ENCODE measurements around the gene SOX30.

Gene SOX30

DNA sequence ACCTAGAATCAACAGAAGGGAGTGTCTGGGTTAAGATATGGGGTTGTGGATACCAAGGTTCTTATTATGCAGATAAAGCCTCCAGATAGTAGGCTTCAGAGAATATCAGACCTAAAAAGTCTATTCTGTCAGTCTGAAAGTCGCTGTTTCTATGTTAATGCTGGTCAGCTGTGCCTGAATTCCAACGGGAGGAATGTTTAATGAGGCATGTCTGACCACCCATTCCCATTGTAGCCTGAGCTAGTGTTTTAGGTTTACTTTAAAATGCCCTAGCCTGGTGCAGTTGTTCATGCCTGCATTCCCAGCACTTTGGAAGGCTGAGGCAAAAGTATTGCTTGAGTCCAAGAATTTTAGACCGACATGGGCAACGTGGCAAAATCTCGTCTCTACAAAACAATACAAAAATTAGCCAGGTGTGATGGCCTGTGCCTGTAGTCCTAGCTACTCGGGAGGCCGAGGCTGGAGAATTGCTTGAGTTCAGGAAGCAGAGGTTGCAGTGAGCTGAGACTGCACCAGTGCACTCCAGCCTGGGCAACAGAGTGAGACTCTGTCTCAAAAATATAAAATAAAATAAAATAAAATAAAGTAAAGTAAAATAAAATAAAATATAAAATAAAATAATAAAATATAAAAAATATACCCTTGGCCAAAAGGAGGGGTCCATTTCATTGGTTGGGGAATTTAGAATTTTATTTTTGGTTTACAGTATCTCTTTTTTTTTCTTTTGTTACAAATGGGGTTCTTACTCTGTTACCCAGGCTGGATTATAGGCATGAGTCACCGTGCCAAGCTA is 7.8 kb upstream of the SOX30 start:
- DNase-seq = no peak
- Histone ChIP-seq H3K9me3 (no peaks in the 10 kb centered on the region), H3K36me3 (no peaks in the 10 kb centered on the region), H3K4me1 (no peaks in the 10 kb centered on the region), H3K4me3 (ENCODE audit: low read depth, low read length) (no peak overlapping the region), H3K27me3 (no peaks in the 10 kb centered on the region)
- TF ChIP-seq, protein P1, sequence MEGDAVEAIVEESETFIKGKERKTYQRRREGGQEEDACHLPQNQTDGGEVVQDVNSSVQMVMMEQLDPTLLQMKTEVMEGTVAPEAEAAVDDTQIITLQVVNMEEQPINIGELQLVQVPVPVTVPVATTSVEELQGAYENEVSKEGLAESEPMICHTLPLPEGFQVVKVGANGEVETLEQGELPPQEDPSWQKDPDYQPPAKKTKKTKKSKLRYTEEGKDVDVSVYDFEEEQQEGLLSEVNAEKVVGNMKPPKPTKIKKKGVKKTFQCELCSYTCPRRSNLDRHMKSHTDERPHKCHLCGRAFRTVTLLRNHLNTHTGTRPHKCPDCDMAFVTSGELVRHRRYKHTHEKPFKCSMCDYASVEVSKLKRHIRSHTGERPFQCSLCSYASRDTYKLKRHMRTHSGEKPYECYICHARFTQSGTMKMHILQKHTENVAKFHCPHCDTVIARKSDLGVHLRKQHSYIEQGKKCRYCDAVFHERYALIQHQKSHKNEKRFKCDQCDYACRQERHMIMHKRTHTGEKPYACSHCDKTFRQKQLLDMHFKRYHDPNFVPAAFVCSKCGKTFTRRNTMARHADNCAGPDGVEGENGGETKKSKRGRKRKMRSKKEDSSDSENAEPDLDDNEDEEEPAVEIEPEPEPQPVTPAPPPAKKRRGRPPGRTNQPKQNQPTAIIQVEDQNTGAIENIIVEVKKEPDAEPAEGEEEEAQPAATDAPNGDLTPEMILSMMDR (IDR thresholded peaks at IDR 0.05; ENCODE audit: low read depth, low read length) = no peak

DNA sequence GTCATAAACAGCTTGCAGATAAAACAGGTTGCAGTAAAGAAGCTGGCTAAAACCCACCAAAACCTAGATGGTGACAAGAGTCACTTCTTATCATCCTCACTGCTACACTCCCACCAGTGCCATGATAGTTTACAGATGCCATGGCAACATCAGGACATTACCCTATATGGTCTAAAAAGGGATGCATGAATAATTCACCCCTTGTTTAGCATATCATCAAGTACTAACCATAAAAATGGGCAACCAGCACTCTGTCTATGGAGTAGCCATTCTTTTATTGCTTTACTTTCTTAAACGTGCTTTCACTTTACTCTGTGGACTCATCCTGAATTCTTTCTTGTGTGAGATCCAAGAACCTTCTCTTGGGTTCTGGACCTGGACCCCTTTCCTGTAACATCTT is 6.7 kb upstream of the SOX30 start:
- no peaks in the 10 kb centered on the region for H3K27me3 ChIP-seq
- no peak for DNase-seq
- no peaks in the 10 kb centered on the region for H3K9me3 ChIP-seq
- TF ChIP-seq, protein P1 (IDR thresholded peaks at IDR 0.05; ENCODE audit: low read depth, low read length) = no peak
- no peaks in the 10 kb centered on the region for H3K4me1 ChIP-seq
- H3K36me3 ChIP-seq = no peaks in the 10 kb centered on the region
- no peak overlapping the region for H3K4me3 ChIP-seq (ENCODE audit: low read depth, low read length)

DNA sequence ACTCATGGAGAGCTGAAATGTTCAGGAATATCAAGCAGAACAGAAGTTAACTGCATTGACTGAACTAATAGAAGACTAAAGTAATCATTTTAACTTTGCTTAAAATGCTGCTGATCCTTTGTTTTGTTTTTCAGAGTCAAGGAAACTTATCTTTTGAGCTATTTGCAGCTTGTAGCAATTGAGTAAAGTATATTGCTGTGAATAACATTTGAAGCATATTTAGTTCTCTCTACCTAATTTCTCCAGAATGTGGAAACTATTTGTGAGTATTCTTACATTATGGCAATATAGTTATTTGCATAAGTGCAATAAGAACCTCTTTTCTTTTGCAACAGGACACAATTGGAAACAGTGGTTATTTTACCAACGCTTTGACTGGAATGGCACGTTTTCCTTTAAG is 5.3 kb upstream of the SOX30 start:
- no peaks in the 10 kb centered on the region for H3K27me3 ChIP-seq
- H3K36me3 ChIP-seq = no peaks in the 10 kb centered on the region
- H3K9me3 ChIP-seq = no peaks in the 10 kb centered on the region
- H3K4me1 ChIP-seq = no peaks in the 10 kb centered on the region
- TF ChIP-seq, protein P1 (IDR thresholded peaks at IDR 0.05; ENCODE audit: low read depth, low read length) = no peak
- no peak overlapping the region for H3K4me3 ChIP-seq (ENCODE audit: low read depth, low read length)
- no peak for DNase-seq

DNA sequence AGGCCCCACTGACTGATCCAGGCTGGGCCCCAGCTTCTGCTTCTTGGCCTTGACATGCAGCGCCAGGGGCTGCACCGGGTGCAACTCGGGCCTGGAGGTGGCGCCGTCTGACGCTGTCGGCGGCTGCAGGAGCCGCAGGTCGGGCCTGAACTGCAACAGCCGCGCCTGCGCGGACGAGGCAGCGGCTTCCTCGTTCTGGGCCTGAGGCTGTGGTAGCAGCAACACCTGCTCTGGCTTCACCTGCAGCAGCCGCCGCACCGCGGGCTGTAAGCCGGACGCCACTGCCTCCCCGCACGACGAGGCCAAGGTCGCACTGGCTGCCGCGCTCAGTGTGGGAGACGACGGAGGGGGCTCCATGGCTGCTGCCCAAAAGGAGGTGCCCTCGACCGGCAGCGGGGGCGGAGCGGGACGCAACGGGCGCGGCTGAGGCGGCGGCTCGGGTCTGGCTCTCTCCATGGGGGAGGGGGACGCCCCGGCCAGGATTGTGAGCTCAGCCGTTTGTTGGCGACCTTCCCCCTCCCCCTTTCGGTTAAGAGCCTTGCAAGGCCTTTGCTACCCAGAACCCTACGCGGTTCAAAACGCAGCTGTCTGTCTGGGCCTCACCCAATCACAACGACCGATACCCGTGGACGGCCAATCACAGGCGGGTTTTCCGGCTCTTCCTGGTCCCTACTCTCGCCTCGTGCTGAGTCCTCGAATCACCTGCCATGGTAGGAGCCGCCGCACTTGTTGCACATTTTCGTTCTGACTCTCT is 438 bp downstream of the SOX30 start:
- TF ChIP-seq, protein P1 (IDR thresholded peaks at IDR 0.05; ENCODE audit: low read depth, low read length) = no peak
- Histone ChIP-seq H3K4me1 (no peaks in the 10 kb centered on the region), H3K9me3 (no peaks in the 10 kb centered on the region), H3K27me3 (peaks cover 2% of the 10 kb centered on the region; the same call in 1 of the 2 replicates), H3K36me3 (no peaks in the 10 kb centered on the region), H3K4me3 (ENCODE audit: low read depth, low read length) (no peak overlapping the region)
- DNase-seq = no peak

DNA sequence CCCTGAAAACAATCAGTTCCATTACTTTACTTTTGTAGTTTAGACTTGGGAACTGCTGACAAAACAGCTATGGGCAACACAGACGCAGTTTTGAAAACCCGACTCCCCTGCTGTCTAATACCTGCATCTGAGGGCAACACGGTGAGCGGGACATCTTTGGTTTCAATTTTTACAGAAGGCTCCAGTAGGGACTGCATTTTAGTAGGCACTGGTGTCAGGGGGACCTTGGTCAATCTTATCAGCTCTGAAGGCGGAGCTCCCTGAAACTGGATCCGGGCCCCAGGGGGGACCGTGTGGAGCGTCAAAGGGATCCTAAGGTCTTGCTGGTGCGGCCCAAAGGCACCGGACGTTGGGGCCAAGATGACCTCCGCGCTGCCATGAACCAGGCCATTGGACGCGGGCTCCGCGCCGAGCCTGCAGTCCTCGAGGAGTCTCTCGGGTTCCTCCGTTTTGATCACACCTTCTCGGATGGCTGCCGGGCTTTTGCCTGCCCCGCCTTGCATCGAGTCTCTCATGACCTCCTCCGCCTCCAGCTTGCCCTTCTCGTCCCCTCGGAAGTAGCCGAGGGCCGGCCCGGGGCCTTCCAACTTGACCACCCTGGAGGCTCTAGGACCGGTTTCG is 1.1 kb downstream of the SOX30 start:
- peaks cover 2% of the 10 kb centered on the region; the same call in 1 of the 2 replicates for H3K27me3 ChIP-seq
- no peak overlapping the region for H3K4me3 ChIP-seq (ENCODE audit: low read depth, low read length)
- H3K9me3 ChIP-seq = no peaks in the 10 kb centered on the region
- no peak for DNase-seq
- H3K4me1 ChIP-seq = no peaks in the 10 kb centered on the region
- H3K36me3 ChIP-seq = no peaks in the 10 kb centered on the region
- TF ChIP-seq, protein P1 (IDR thresholded peaks at IDR 0.05; ENCODE audit: low read depth, low read length) = no peak
